ENCODE data around the gene CFAP61. TPM values are rescaled to one million over a fixed set of nuclear protein-coding genes. Genes with fewer than 3 reads are reported as not detected.
A peak's percentile ranks its signal among the peaks of the same experiment; 100 is the strongest.

Gene CFAP61
- total RNA-seq, 4 donors from 2014 or later, result 17.1 to 94.8 (median 41.4) TPM

GRCh38 chr20:20014659-20015058, 37.7 kb upstream of the CFAP61 start:
- TF ChIP-seq CTCF (IDR thresholded peaks at IDR 0.05 in 4 of 5, conservative IDR thresholded peaks at IDR 0.05 in 1 of 5) (no peak), POLR2A (IDR thresholded peaks at IDR 0.05) (no peak)
- no peak overlapping the region for H3K4me3 ChIP-seq
- ATAC-seq (no peak), DNase-seq (no peak)
- peak overlapping the region in 2 of 4 donors; percentile 17 to 55 for H3K27ac ChIP-seq
- H3K9me3 ChIP-seq, result no peaks in the 10 kb centered on the region
- H3K4me1 ChIP-seq, result peaks cover 40 to 41% of the 10 kb centered on the region in 2 donors
- no peaks in the 10 kb centered on the region for H3K27me3 ChIP-seq
- in situ Hi-C loops (cut with MboI; ENCODE audit: low sequenced_read_pairs in 4 of 4) (no loop called here), intact Hi-C loops (cut with DNase I; ENCODE audit: low total_unique reads) (no loop called here)
- H3K36me3 ChIP-seq, result peaks cover 0 to 10% of the 10 kb centered on the region in 2 donors

GRCh38 chr20:20017001-20017843, 35.1 kb upstream of the CFAP61 start, which contains the start of gene NAA20:
NAA20 (plus strand) TSS chr20:20017362; CDS start chr20:20017397, 35 bp downstream.
- TF ChIP-seq CTCF (IDR thresholded peaks at IDR 0.05 in 4 of 5, conservative IDR thresholded peaks at IDR 0.05 in 1 of 5), result peak; percentile 82 to 92 (median 84)
- TF ChIP-seq POLR2A (IDR thresholded peaks at IDR 0.05), result peak; percentile 59 to 66

GRCh38 chr20:20017844-20018185, 34.5 kb upstream of the CFAP61 start:
- in situ Hi-C loops (cut with MboI; ENCODE audit: low sequenced_read_pairs in 4 of 4), result no loop called here
- H3K4me3 ChIP-seq, result peak overlapping the region; percentile 81 to 98 (median 88)
- H3K4me1 ChIP-seq, result peaks cover 23 to 24% of the 10 kb centered on the region in 2 donors
- intact Hi-C loops (cut with DNase I; ENCODE audit: low total_unique reads), result loop anchor here (1.0 kb wide), 1 partner anchor 34 kb away; the partner anchor contains the start of genes CFAP61 and CRNKL1
- H3K27me3 ChIP-seq, result no peaks in the 10 kb centered on the region
- H3K27ac ChIP-seq, result peak overlapping the region; percentile 73 to 93 (median 82)
- peak in 1 of 2 donors; percentile 7 for ATAC-seq
- H3K36me3 ChIP-seq, result peaks cover 0 to 14% of the 10 kb centered on the region in 2 donors
- no peak for TF ChIP-seq POLR2A (IDR thresholded peaks at IDR 0.05)
- no peak for TF ChIP-seq CTCF (IDR thresholded peaks at IDR 0.05 in 4 of 5, conservative IDR thresholded peaks at IDR 0.05 in 1 of 5)
- DNase-seq, result no peak
- no peaks in the 10 kb centered on the region for H3K9me3 ChIP-seq

More at GRCh38 chr20:20017001-20017843, 35.1 kb upstream of the CFAP61 start, which contains the start of gene NAA20:
- Histone ChIP-seq H3K9me3 (no peaks in the 10 kb centered on the region), H3K4me1 (peaks cover 23 to 24% of the 10 kb centered on the region in 2 donors), H3K27ac (peak within 1 kb of the TSS; percentile 73 to 93 (median 82)), H3K27me3 (no peaks in the 10 kb centered on the region), H3K36me3 (peaks cover 0 to 14% of the 10 kb centered on the region in 2 donors), H3K4me3 (peak within 1 kb of the TSS; percentile 81 to 98 (median 88))
- DNase-seq, result peak; percentile 92
- peak; percentile 97 to 98 for ATAC-seq
- in situ Hi-C loops (cut with MboI; ENCODE audit: low sequenced_read_pairs in 4 of 4) (no loop called here), intact Hi-C loops (cut with DNase I; ENCODE audit: low total_unique reads) (loop anchor here (1.0 kb wide), 1 partner anchor 35 kb away; the partner anchor contains the start of genes CFAP61 and CRNKL1)

GRCh38 chr20:20018366-20018765, 34.0 kb upstream of the CFAP61 start:
- in situ Hi-C loops (cut with MboI; ENCODE audit: low sequenced_read_pairs in 4 of 4) (no loop called here), intact Hi-C loops (cut with DNase I; ENCODE audit: low total_unique reads) (no loop called here)

More at GRCh38 chr20:20018366-20018765, 34.0 kb upstream of the CFAP61 start:
- Histone ChIP-seq H3K4me3 (peak overlapping the region; percentile 81 to 98 (median 88)), H3K27me3 (no peaks in the 10 kb centered on the region), H3K36me3 (peaks cover 0 to 14% of the 10 kb centered on the region in 2 donors), H3K4me1 (peaks cover 23 to 24% of the 10 kb centered on the region in 2 donors), H3K9me3 (no peaks in the 10 kb centered on the region), H3K27ac (peak overlapping the region in 1 of 4 donors; percentile 86)
- no peak for DNase-seq
- no peak for ATAC-seq
- TF ChIP-seq POLR2A (IDR thresholded peaks at IDR 0.05) (no peak), CTCF (IDR thresholded peaks at IDR 0.05 in 4 of 5, conservative IDR thresholded peaks at IDR 0.05 in 1 of 5) (no peak)
